Gastrocnemius medialis (tissue), 4 donors: ENCODE measurements around the gene CASP3. TPM values are rescaled to one million over a fixed set of nuclear protein-coding genes. Genes with fewer than 3 reads are reported as not detected.

Source experiments
- ATAC-seq, 2 donors: fragments of 150-250 bp; one replicate each; pipeline ENCODE4 v1.9.1; 2016
- DNase-seq, 2 donors: peaks; one replicate each; pipeline ENCODE4 v3.0.0-alpha.2; 2019
- H3K27ac ChIP-seq, 4 donors: fragments of 200-600 bp; sonication (generic); 1 replicate in 1 of 4; 2 replicates in 3 of 4; pipeline ENCODE4 v1.5.1; 2016 to 2018; ENCODE audit warnings: mild to moderate bottlenecking in 2 of 4, moderate library complexity in 1 of 4
- H3K27me3 ChIP-seq, 3 donors: fragments of 200-600 bp; sonication (generic) in 2 of 3; 1 replicate in 1 of 3; 2 replicates in 2 of 3; pipeline versions ENCODE4 v1.5.1 to v1.6.0; 2016 to 2019; ENCODE audit warnings: mild to moderate bottlenecking in 1 of 3, moderate library complexity in 1 of 3
- H3K36me3 ChIP-seq, 2 donors: fragments of 200-600 bp; sonication (generic) in 1 of 2; one replicate each; pipeline ENCODE4 v1.5.1; 2017 to 2018
- H3K4me1 ChIP-seq, 2 donors: fragments of 200-600 bp; sonication (generic) in 1 of 2; one replicate each; pipeline ENCODE4 v1.5.1; 2016 to 2017; ENCODE audit warnings: mild to moderate bottlenecking in 2 of 2
- H3K4me3 ChIP-seq, 4 donors: fragments of 200-600 bp; sonication (generic) in 3 of 4; 1 replicate in 1 of 4; 2 replicates in 3 of 4; pipeline ENCODE4 v1.5.1; 2016 to 2019; ENCODE audit warnings: mild to moderate bottlenecking in 2 of 4
- H3K9me3 ChIP-seq, 3 donors: fragments of 200-600 bp; sonication (generic) in 2 of 3; 1 replicate in 1 of 3; 2 replicates in 2 of 3; pipeline ENCODE4 v1.5.1; 2016 to 2019
- CTCF ChIP-seq, 5 experiments: fragments of 450-650 bp in 3 of 5; fragments of 200-600 bp in 2 of 5; sonication (generic) in 2 of 5; IDR thresholded peaks in 4 of 5; conservative IDR thresholded peaks in 1 of 5; 1 replicate in 4 of 5; 2 replicates in 1 of 5; pipeline ENCODE4 v1.5.1; 2016 to 2019; ENCODE audit warnings: antibody characterized with exemption in 5 of 5, mild to moderate bottlenecking in 3 of 5, moderate library complexity in 3 of 5
- POLR2A ChIP-seq, 2 donors: fragments of 450-650 bp; IDR thresholded peaks; one replicate each; pipeline ENCODE4 v1.6.1; 2017; ENCODE audit warnings: antibody characterized with exemption in 2 of 2, mild to moderate bottlenecking in 2 of 2, moderate library complexity in 2 of 2
- in situ Hi-C, 4 donors: fragments of 200-750 bp; cut with MboI; loops; one replicate each; pipeline versions ENCODE4 v1.15.0 to v1.8.0; 2017; ENCODE audit warnings: low sequenced_read_pairs in 4 of 4
- intact Hi-C: fragments of 100-400 bp; cut with DNase I; formaldehyde crosslinking; loops from one replicate; pipeline ENCODE4 v1.15.1; 2023; ENCODE audit warnings: low total_unique reads
- total RNA-seq, 4 donors: library from RNA; depleted of rRNA; stranded (reverse); fragments of >200 nt; gene quantifications; one replicate each; pipeline versions ENCODE4 v1.1.0 to v1.2.3, GENCODE V29; 2016

CASP3 gene
- total RNA-seq, 4 donors from 2014 or later, result 16.9 to 25.5 (median 20.8) TPM

- no peak overlapping the region for H3K27ac ChIP-seq
- intact Hi-C loops, result loop anchor here (10.0 kb wide), 2 partner anchors 344 to 376 kb away; no protein-coding TSS in a partner anchor
- TF ChIP-seq CTCF (IDR thresholded peaks at IDR 0.05 in 4 of 5, conservative IDR thresholded peaks at IDR 0.05 in 1 of 5) (no peak), POLR2A (IDR thresholded peaks at IDR 0.05) (no peak)
- DNase-seq, result no peak
- in situ Hi-C loops, result loop anchor here in 1 of 4 donors (10.0 kb wide), 1 partner anchor 376 kb away; no protein-coding TSS in a partner anchor
- no peak for ATAC-seq
- peaks cover 33% of the 10 kb centered on the region in 2 donors for H3K4me1 ChIP-seq
- H3K9me3 ChIP-seq, result no peaks in the 10 kb centered on the region
- no peak overlapping the region for H3K4me3 ChIP-seq
- H3K36me3 ChIP-seq, result peaks cover 0 to 20% of the 10 kb centered on the region in 2 donors
- no peaks in the 10 kb centered on the region for H3K27me3 ChIP-seq
Measured at GRCh38 chr4:184641022-184641421, 8.2 kb downstream of the CASP3 start.

GRCh38 chr4:184636897-184637296 lies 12.3 kb downstream of the CASP3 start:
- no peak for ATAC-seq
- Histone ChIP-seq H3K9me3 (no peaks in the 10 kb centered on the region), H3K27me3 (no peaks in the 10 kb centered on the region), H3K36me3 (peaks cover 0 to 51% of the 10 kb centered on the region in 2 donors), H3K4me3 (no peak overlapping the region), H3K27ac (no peak overlapping the region), H3K4me1 (peaks cover 11 to 12% of the 10 kb centered on the region in 2 donors)
- in situ Hi-C loops (no loop called here), intact Hi-C loops (no loop called here)
- no peak for DNase-seq
- TF ChIP-seq CTCF (IDR thresholded peaks at IDR 0.05 in 4 of 5, conservative IDR thresholded peaks at IDR 0.05 in 1 of 5) (no peak), POLR2A (IDR thresholded peaks at IDR 0.05) (no peak)

- no peak overlapping the region for H3K27ac ChIP-seq
- ATAC-seq (no peak), DNase-seq (no peak)
- no peaks in the 10 kb centered on the region for H3K9me3 ChIP-seq
- H3K27me3 ChIP-seq, result no peaks in the 10 kb centered on the region
- TF ChIP-seq POLR2A (IDR thresholded peaks at IDR 0.05) (no peak), CTCF (IDR thresholded peaks at IDR 0.05 in 4 of 5, conservative IDR thresholded peaks at IDR 0.05 in 1 of 5) (no peak)
- H3K4me1 ChIP-seq, result peaks cover 11 to 12% of the 10 kb centered on the region in 2 donors
- H3K36me3 ChIP-seq, result peaks cover 0 to 57% of the 10 kb centered on the region in 2 donors
- H3K4me3 ChIP-seq, result no peak overlapping the region
- in situ Hi-C loops (no loop called here), intact Hi-C loops (no loop called here)
Measured at GRCh38 chr4:184636144-184636543, 13.1 kb downstream of the CASP3 start.

- in situ Hi-C loops (no loop called here), intact Hi-C loops (no loop called here)
- Histone ChIP-seq H3K4me1 (peaks cover 11% of the 10 kb centered on the region in 2 donors), H3K9me3 (no peaks in the 10 kb centered on the region), H3K4me3 (no peak overlapping the region), H3K27ac (no peak overlapping the region), H3K27me3 (no peaks in the 10 kb centered on the region), H3K36me3 (peaks cover under 1 to 65% of the 10 kb centered on the region in 2 donors)
- DNase-seq (no peak), ATAC-seq (no peak)
- TF ChIP-seq POLR2A (IDR thresholded peaks at IDR 0.05) (no peak), CTCF (IDR thresholded peaks at IDR 0.05 in 4 of 5, conservative IDR thresholded peaks at IDR 0.05 in 1 of 5) (no peak)
Measured at GRCh38 chr4:184635381-184635780, 13.9 kb downstream of the CASP3 start.

- in situ Hi-C loops (no loop called here), intact Hi-C loops (no loop called here)
- no peak for DNase-seq
- Histone ChIP-seq H3K4me1 (no peaks in the 10 kb centered on the region), H3K36me3 (peaks cover 7 to 85% of the 10 kb centered on the region in 2 donors), H3K27ac (no peak overlapping the region), H3K9me3 (no peaks in the 10 kb centered on the region), H3K27me3 (no peaks in the 10 kb centered on the region), H3K4me3 (no peak overlapping the region)
- no peak for ATAC-seq
- TF ChIP-seq CTCF (IDR thresholded peaks at IDR 0.05 in 4 of 5, conservative IDR thresholded peaks at IDR 0.05 in 1 of 5) (no peak), POLR2A (IDR thresholded peaks at IDR 0.05) (no peak)
Measured at GRCh38 chr4:184632842-184633241, 16.4 kb downstream of the CASP3 start.
